Measurements from ENCODE around the gene SLC25A13.

Gene SLC25A13

DNA sequence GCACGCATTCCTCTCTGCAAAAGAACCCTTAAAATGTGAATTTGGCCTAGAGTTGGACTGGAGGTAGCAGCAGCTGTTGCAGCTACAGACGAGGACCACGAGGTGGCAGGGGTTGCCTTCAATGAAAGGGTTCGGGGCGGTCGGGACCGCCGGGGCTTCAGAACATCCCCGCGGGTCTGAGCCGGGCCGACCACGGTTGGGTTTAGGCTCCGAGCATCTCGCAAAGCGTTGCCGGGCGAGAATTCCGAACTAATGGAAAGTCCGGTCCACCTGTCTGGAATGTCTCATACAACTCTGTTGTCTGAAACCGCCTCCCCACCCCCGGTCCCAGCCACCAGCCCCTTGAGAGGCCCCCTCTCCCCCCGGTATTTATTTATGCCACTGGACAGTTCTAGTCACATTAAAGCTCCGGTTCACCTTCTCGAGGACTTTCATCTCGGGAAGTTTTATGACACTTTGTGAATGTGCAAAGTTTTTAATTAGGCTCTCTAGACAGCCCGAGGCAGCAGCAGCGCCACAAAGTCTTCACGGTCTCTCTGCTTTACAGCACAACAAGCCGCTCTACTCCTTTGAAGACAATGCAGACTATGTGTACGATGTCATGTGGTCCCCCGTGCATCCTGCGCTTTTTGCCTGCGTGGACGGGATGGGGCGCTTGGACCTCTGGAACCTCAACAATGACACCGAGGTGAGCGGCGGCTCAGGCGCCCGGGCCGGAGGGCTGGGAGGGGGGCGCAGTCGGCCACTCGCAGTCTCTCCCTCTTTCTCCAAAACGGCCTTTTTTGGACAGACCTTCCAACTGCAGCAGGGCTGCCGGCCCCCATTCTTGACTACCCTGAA lies 246.2 kb downstream of the SLC25A13 start:
- TF ChIP-seq, protein P1, sequence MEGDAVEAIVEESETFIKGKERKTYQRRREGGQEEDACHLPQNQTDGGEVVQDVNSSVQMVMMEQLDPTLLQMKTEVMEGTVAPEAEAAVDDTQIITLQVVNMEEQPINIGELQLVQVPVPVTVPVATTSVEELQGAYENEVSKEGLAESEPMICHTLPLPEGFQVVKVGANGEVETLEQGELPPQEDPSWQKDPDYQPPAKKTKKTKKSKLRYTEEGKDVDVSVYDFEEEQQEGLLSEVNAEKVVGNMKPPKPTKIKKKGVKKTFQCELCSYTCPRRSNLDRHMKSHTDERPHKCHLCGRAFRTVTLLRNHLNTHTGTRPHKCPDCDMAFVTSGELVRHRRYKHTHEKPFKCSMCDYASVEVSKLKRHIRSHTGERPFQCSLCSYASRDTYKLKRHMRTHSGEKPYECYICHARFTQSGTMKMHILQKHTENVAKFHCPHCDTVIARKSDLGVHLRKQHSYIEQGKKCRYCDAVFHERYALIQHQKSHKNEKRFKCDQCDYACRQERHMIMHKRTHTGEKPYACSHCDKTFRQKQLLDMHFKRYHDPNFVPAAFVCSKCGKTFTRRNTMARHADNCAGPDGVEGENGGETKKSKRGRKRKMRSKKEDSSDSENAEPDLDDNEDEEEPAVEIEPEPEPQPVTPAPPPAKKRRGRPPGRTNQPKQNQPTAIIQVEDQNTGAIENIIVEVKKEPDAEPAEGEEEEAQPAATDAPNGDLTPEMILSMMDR (IDR thresholded peaks at IDR 0.05; ENCODE audit: low read depth, low read length), result peak; percentile 96
- H3K4me3 ChIP-seq (ENCODE audit: low read depth, low read length), result peak overlapping the region; percentile 53
- in situ Hi-C loops (cut with HindIII; ENCODE audit: low sequenced_read_pairs), result no loop called here
- DNase-seq (ENCODE audit: low read depth, low spot score), result peak; percentile 61

DNA sequence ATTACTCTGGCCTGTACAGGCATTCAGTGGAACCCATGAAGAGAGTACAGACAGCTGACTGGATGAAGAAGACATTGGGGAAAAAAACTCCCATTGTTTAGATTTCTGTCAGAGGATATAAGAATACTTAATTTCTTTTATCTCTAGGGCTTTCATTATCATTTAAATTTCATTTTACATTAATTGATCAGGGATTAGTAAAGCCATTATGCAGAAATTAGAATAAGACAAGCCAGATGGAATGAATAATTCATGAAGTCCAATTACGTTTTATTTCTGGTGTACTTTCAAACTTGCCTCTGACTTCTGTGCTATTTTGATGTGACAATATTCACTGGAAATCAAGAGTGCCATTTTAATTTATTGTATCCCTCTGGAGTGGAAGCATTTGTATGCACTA lies 247.0 kb downstream of the SLC25A13 start:
- TF ChIP-seq, protein P1 (IDR thresholded peaks at IDR 0.05; ENCODE audit: low read depth, low read length), result no peak
- no peak for DNase-seq (ENCODE audit: low read depth, low spot score)
- in situ Hi-C loops (cut with HindIII; ENCODE audit: low sequenced_read_pairs), result no loop called here
- no peak overlapping the region for H3K4me3 ChIP-seq (ENCODE audit: low read depth, low read length)
